Hindlimb muscle (tissue), 1 donor: Measurements from ENCODE around the gene ARHGAP32. TPM values are rescaled to one million over a fixed set of nuclear protein-coding genes. Genes with fewer than 3 reads are reported as not detected.
"Not testable (repeated sequence)": the region's sequence is repeated elsewhere in the genome, so short reads cannot be mapped to it uniquely, and the experiment has no call there.

ENCODE experiments used
- DNase-seq: peaks from one replicate; pipeline ENCODE4 v3.0.0-alpha.2; 2013
- polyA plus RNA-seq: library from polyadenylated mRNA; unstranded; fragments of 120-200 nt; gene quantifications from one replicate; pipeline ENCODE4 v1.2.1, GENCODE V29; 2013; ENCODE audit not compliant: insufficient read length

Gene ARHGAP32
- polyA plus RNA-seq, 1 donor: 18.4 TPM

DNA sequence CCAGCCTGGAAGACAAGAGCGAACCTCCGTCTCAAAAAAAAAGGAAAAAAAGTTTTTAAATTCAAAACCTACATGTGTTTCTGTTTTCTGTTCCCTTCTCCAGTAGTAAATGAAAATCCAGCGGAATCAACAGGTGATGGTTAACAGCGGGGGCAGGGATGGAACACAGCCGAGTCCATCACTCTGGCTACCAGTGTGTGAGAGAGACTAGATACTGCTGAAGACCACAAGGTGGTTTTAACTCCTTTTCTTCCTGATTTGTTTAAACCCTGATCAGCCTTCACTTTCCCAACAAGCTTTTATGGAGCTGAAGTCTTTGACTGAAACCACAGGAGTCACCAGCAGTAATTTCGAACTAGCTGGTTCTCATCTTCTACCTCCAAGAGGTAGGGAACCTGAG lies 3.6 kb upstream of the ARHGAP32 start:
- no peak for DNase-seq

DNA sequence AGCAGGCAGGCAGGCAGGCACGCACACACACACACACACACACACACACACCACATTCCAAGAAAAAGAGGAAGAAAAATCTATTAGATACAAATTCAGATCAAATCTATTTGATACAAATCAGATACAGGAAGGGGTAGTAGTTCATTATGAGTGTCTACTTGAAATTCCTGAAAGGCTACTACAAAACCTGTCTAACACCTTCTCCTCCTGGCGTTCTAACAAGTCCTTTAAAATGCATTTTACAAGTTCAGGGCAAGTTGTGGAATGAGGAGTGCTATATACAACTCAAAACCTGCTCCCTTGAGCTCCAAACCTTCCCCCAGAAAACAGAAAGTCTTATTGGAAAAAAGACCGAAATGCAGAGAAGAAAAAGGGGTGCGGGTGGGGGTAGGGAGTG lies 476 bp downstream of the ARHGAP32 start:
- no peak for DNase-seq

DNA sequence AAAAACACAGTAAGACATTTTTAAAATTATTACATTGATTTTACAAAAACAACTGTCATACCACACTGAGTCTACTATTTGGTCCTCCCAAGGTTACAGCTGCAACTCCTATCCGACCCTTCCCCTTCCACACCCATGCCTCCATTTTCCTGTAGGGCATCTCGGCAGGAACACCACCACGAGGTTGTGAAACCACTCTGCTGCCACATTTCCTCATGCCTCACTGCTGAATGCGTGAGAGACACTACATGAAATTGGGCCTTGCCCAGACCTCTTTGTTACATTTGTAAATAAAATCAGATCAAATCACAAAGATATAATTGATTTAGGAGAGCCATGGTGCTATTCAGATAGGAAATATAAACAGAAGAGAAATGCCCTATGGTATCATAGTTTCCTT lies 2.0 kb downstream of the ARHGAP32 start:
- no peak for DNase-seq

DNA sequence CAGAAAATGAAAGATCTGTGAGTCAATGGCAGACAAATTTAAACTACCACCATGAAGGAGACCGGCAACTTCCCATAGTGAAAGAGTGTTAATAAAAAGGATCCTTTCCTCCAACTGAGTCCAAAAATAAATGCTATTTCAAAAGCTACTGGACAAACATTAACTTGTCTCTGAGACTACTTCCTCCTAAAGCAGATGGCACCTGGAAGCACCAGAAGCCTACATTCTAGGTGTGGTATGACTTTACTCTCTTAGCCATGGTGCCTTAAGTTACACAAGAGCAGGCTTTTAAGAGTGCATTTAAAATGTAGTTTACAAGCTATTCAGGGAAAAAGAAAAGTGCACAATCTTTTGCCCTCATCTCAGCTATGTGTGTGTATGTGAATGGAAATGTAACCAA lies 2.5 kb downstream of the ARHGAP32 start:
- DNase-seq: no peak

DNA sequence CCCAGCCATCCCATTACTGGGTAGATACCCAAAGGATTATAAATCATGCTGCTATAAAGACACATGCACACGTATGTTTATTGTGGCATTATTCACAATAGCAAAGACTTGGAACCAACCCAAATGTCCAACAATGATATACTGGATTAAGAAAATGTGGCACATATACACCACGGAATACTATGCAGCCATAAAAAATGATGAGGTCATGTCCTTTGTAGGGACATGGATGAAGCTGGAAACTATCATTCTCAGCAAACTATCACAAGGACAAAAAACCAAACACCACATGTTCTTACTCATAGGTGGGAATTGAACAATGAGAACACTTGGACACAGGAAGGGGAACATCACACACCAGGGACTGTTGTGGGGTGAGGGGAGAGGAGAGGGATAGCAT lies 7.0 kb downstream of the ARHGAP32 start:
- DNase-seq: not testable (repeated sequence)

DNA sequence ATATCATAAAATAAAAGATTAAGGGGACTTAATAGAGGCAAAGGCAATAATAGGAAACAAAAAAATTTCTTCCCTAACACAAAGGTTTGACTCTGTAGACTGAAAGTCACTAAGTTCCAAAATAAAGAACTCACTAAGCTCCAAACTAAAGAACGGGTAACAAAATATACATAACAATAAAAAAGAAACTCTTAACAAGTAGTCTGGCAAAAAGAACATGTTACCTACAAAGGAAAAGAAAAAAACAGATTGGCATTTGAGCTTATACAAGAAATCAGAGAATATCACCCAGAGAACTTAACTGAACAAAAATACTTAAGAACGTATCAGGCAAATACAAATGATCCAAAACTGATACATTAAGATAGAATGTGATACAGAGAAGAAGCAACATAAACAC lies 7.5 kb downstream of the ARHGAP32 start:
- no peak for DNase-seq

DNA sequence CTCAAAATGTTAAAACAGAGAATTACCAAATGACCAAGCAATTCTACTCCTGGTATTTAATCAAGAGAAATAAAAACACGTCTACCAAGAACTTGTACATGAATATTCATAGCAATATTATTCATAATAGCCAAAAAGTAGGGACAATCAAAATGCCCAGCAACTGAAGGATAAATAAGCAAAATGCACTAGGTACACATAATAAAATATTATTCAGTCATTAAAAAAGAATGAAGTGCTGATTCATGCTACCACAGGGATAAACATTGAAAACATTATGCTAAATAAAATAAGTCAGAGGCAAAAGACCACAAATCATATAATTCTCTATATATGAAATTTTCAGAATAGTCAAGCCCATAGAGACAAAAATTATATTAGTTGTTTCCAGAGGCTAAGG lies 24.8 kb downstream of the ARHGAP32 start:
- no peak for DNase-seq

DNA sequence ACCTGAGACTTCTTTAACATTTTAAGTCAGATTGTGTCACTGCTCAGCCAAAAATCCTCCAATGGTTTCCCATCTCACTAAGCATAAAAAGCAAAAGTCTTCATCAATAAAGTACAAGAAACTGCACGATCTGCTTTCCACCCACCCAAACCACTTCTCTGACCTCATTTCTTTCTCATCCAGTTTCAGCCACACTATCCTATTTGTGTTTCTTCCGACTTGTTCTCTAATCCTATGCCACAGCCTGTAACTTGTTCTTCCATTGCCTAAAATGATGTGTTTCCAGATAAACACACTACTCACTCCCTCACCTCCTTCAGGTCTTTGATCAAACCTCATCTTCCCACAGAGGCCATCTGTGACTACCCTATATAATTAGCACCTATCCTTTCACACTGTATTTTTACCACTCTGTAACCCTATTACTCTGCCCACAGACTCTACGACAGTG lies 28.4 kb downstream of the ARHGAP32 start:
- no peak for DNase-seq

DNA sequence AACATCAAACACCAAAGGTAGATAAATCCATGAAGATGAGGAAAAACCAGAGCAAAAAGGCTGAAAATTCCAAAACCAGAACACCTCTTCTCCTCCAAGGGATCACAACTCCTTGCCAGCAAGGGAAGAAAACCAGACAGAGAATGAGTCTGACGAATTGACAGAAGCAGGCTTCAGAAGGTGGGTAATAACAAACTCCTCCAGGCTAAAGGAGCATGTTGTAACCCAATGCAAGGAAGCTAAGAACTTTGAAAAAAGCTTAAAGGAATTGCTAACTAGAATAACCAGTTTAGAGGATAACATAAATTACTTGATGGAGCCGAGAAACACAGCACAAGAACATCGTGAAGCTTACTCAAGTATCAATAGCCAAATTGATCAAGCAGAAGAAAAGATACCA lies 35.0 kb downstream of the ARHGAP32 start:
- not testable (repeated sequence) for DNase-seq

DNA sequence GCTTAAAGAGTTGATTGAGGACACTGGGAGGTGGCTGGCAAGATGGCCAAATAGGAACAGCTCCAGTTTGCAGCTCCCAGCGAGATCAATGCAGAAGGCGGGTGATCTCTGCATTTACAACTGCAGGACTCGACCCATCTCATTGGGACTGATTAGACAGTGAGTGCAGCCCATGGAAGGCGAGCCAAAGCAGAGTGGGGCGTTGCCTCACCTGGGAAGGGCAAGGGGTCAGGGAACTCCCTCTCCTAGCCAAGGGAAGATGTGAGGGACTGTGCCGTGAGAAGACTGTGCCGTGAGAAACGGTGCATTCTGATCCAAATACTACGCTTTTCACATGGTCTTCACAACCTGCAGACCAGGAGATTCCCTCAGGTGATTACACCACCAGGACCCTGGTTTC lies 36.4 kb downstream of the ARHGAP32 start:
- no peak for DNase-seq

GRCh38 chr11:129148487-129148886 lies 43.6 kb downstream of the ARHGAP32 start:
- no peak for DNase-seq

- DNase-seq: no peak
Observed at GRCh38 chr11:129146191-129146590, 45.9 kb downstream of the ARHGAP32 start.

GRCh38 chr11:129145276-129145675 lies 46.8 kb downstream of the ARHGAP32 start:
- no peak for DNase-seq

- DNase-seq: no peak
Observed at GRCh38 chr11:129144256-129144655, 47.9 kb downstream of the ARHGAP32 start.

GRCh38 chr11:129143335-129143734 lies 48.8 kb downstream of the ARHGAP32 start:
- peak; percentile 25 for DNase-seq

- DNase-seq: no peak
Observed at GRCh38 chr11:129141748-129142523, 50.2 kb downstream of the ARHGAP32 start.

- DNase-seq: no peak
Observed at GRCh38 chr11:129131316-129131715, 60.8 kb downstream of the ARHGAP32 start.

DNA sequence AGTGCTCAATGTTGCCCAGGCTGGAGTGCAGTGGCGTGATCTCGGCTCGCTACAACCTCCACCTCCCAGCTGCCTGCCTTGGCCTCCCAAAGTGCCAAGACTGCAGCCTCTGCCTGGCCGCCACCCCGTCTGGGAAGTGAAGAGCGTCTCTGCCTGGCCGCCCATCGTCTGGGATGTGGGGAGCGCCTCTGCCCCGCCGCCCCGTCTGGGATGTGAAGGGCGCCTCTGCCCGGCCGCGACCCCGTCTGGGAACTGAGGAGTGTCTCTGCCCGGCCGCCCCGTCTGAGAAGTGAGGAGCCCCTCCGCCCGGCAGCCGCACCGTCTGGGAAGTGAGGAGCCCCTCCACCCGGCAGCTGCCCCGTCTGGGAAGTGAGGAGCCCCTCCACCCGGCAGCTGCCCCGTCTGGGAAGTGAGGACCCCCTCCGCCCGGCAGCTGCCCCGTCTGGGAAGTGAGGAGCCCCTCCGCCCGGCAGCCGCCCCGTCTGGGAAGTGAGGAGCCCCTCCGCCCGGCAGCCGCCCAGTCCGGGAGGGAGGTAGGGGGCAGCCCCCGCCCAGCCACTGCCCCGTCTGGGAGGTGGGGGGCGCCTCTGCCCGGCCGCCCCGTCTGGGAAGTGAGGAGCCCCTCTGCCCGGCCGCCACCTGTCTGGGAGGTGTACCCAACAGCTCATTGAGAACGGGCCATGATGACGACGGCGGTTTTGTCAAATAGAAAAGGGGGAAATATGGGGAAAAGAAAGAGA lies 63.1 kb downstream of the ARHGAP32 start:
- not testable (repeated sequence) for DNase-seq

DNA sequence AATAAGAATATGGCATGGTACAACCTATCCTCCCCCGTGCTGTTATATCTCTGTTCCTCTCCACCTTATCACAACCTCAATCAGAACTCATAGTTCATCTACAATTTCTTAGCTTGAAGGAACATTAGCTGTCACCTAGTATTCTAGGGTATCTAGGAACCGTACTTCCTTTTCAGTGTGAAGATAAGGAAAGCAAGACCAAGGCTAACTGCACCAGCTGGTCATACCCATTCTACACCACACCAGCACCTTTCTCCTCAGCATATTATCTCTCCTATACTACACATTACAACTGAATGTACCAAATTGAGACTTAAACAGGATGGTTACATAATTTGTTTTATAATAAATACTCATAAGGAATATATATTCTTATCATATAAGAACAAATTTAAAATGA lies 73.1 kb downstream of the ARHGAP32 start:
- no peak for DNase-seq

DNA sequence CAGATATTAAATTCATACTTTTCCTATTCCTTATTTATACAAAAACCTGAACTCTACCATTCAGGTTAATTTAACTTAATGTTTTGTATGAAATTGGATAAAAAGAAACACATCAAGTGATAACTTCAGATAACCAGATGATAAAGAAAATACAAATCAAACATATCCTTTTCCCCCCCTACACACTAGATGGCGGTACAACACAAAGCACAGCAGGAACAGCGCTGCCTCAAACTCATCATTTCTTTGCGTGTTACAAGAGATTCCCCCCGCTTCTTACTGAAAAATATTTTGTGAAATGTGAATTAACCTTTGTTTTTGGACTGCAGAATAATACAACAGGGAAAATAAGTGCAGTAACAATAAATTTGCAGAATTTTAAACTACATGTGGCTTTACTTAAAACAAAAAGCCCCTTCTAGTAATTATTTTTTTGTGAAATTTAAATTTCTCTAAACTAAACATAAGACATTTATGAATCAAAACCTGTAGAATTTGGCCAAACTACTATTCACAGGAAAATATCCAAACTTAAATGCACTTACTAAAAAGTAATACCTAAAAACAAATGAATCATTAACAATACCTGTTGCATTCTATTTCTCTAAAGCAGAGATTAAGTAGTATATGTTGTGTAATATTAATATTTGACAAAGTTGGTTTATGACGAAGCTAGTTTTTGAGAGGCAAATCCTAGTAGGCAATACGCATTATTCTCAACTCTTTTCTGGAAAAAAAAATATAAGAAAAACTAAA lies 74.4 kb downstream of the ARHGAP32 start:
- peak; percentile 57 for DNase-seq

DNA sequence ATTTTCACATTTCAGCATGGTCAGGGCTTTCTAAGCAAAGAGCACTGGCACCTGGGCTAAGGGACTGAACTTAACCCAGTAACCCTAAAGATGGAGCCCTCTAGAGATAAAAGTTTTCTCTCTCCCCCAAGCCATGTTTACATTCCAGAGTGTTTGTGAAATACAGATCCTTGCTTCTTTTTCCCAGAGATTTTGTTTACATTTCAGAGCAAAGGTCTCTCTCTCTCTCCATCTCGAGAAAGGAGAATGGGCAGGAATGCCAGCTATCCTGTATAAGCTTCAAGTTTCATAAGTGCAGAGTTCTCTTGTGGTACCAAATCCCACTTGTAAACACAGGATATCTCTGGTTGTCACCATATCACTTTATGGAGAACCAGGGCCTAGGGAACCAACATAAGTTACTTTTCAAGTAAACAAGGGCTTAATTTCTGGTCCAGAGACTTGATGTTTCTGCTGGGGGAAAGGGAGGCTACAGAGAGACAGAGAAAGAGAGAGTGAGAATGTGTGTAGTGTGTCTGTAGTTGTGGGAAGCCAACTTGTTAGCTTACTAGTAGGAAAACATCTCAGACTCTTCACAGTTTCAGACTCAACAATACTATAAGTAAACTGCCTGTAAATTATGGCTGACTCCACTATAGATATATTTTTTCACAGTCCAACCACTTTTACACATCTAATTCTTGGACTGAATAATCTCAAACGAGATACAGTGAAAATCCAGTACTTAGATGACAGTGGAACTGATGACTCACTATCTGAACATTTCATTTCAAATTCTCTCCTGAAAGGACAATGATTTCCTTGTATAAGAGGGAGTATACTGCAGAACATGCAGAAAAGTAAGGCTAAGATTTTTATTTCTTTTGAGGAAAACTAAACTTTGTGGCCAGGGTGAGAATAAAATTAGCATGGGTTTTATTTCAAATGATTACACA lies 76.2 kb downstream of the ARHGAP32 start:
- DNase-seq: no peak

- no peak for DNase-seq
Observed at GRCh38 chr11:129109701-129110100, 82.4 kb downstream of the ARHGAP32 start.
